ENCODE measurements around the gene COL11A1.
"Not testable (repeated sequence)": the region's sequence is repeated elsewhere in the genome, so short reads cannot be mapped to it uniquely, and the experiment has no call there.

COL11A1 gene

GRCh38 chr1:102833151-102833550, 275.2 kb downstream of the COL11A1 start:
- no peak for DNase-seq

DNA sequence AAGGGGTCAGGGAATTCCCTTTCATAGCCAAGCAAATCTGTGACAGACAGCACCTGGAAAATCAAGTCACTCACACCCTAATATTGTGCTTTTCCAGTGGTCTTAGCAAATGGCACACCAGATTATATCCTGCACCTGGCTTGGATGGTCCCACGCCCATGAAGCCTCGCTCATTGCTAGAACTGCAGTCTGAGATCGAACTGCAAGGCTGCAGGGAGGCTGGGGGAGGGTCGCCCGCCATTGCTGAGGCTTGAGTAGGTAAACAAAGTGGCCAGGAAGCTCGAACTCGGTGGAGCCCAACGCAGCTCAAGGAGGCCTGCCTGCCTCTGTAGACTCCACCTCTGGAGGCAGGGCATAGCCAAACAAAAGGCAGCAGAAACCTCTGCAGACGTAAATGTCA, 281.6 kb downstream of the COL11A1 start:
- not testable (repeated sequence) for DNase-seq

All from activated naive CD4-positive, alpha-beta T cell treated with Interleukin-2 at 50 U/mL for 16 hours (primary cell).